Ectodermal cell (in vitro differentiated cells): ENCODE data around the gene BPI.
"Not testable (repeated sequence)": the region's sequence is repeated elsewhere in the genome, so short reads cannot be mapped to it uniquely, and the experiment has no call there.

ENCODE experiments used
- H3K27ac ChIP-seq: 2 replicates; pipeline ENCODE4 v1.7.0; 2013; ENCODE audit warnings: mild to moderate bottlenecking, low read depth, low read length; ENCODE audit not compliant: insufficient read depth, poor library complexity, severe bottlenecking
- H3K27me3 ChIP-seq: 2 replicates; pipeline ENCODE4 v1.7.0; 2013; ENCODE audit warnings: mild to moderate bottlenecking, low read length; ENCODE audit not compliant: insufficient read depth, control insufficient read depth, poor library complexity, severe bottlenecking
- H3K36me3 ChIP-seq: one replicate; pipeline ENCODE4 v1.7.0; 2013; ENCODE audit warnings: low read length; ENCODE audit not compliant: control insufficient read depth, insufficient read depth
- H3K4me1 ChIP-seq: one replicate; pipeline ENCODE4 v1.7.0; 2013; ENCODE audit warnings: low read length; ENCODE audit not compliant: control insufficient read depth, insufficient read depth
- H3K4me3 ChIP-seq: 2 replicates; pipeline ENCODE4 v1.7.0; 2013; ENCODE audit warnings: low read depth, low read length, control low read depth; ENCODE audit not compliant: insufficient read depth
- H3K9me3 ChIP-seq: 2 replicates; pipeline ENCODE4 v1.7.0; 2013; ENCODE audit warnings: mild to moderate bottlenecking, low read length, moderate library complexity; ENCODE audit not compliant: control insufficient read depth
- WGBS, 2 experiments: methylation state at CpG; one replicate each; pipeline ENCODE4 v1.1.7; 2013; ENCODE audit warnings: missing lambda C conversion rate in 2 of 2; 5-methylcytosine and 5-hydroxymethylcytosine counted together

BPI gene

DNA sequence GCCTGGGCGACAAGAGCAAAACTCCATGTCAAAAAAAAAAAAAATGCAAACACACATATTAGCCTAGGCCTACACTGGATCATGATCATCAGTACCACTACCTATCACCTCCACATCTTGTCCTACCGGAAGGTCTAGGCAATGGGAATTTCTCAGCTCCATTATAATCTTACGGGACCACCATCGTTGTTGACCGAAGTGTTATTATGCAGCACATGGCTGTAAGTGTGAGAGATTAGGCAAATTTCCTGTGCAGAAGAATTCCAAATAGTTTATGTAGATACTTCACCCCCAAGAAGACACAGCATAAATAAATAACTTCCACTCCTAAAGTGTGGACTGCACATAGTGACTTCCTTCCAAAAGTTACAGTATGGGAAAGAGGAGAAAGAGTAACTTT, 26.7 kb upstream of the BPI start:
- H3K4me1 ChIP-seq = peaks cover 3% of the 10 kb centered on the region
- no peaks in the 10 kb centered on the region for H3K36me3 ChIP-seq
- no peak overlapping the region for H3K4me3 ChIP-seq
- H3K27me3 ChIP-seq = no peaks in the 10 kb centered on the region
- H3K9me3 ChIP-seq = no peaks in the 10 kb centered on the region
- 90 to 99% methylated on average over 5 of the region's 5 CpGs for WGBS, 2 experiments
- H3K27ac ChIP-seq = no peak overlapping the region

DNA sequence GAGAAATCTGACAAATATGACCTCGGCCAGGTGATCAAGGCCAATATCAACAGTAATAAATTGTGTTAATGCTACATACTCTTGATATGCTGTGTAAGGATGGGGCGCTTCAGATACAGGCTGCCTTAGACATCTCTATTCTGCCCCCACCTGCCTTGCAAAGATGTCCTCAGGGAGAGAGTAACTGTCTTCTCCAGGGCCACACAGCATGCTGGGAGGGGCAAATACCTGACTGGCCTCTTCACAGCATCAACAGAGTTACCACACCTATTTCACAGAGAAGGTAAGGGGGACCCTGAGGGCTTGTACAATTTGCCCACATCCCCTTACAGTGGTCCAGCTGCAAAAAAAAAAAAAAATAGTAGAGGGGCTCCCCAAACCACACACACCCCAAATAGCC, 26.3 kb upstream of the BPI start:
- no peaks in the 10 kb centered on the region for H3K36me3 ChIP-seq
- WGBS, 2 experiments = 95 to 96% methylated on average over 2 of the region's 2 CpGs
- no peaks in the 10 kb centered on the region for H3K27me3 ChIP-seq
- H3K9me3 ChIP-seq = no peaks in the 10 kb centered on the region
- no peak overlapping the region for H3K27ac ChIP-seq
- H3K4me1 ChIP-seq = peaks cover 3% of the 10 kb centered on the region
- H3K4me3 ChIP-seq = no peak overlapping the region

DNA sequence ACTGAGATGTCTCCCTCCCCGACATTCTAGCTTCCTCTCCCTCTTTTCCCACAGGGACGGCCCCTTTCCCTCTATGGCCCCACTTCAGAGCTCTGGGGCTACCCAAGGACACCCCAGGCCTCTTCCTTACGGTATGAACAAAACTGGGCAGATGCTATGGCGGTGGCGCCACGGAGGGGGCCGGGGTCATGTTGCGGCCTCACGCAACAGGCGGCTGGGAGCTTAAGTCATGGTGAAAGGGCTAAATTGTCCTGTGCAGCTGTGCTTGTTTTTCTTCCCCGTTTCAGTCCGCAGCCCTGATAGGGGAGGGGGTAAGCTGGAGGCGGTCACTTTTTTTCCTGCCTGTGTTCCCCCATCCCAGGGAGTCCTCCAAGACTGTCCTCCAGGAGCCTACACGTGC, 25.8 kb upstream of the BPI start:
- WGBS, 2 experiments = 51 to 62% methylated on average over 14 of the region's 14 CpGs
- Histone ChIP-seq H3K4me1 (peaks cover 3% of the 10 kb centered on the region), H3K4me3 (no peak overlapping the region), H3K27me3 (no peaks in the 10 kb centered on the region), H3K36me3 (no peaks in the 10 kb centered on the region), H3K27ac (no peak overlapping the region), H3K9me3 (no peaks in the 10 kb centered on the region)

DNA sequence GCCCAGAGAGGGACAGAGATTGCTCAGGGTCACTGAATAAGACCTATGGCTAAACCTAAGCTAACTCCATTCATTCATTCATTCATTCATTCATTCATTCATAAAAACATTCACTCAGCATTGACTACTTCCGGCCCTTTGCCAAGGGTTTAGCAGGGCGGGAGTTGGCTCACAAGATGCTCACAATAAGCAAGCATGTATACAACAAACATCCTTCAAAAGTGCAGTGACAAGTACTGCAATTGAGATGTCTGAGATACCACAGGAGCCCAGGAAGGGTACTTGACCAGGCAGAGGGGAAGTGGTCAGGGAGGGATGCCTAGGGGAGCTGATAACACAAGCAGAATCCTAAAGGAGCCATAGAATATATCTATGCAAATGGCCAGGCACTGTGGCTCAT, 25.2 kb upstream of the BPI start:
- no peak overlapping the region for H3K4me3 ChIP-seq
- H3K36me3 ChIP-seq = no peaks in the 10 kb centered on the region
- WGBS, 2 experiments = 83 to 99% methylated on average over 2 of the region's 2 CpGs
- no peak overlapping the region for H3K27ac ChIP-seq
- H3K9me3 ChIP-seq = no peaks in the 10 kb centered on the region
- H3K27me3 ChIP-seq = no peaks in the 10 kb centered on the region
- H3K4me1 ChIP-seq = peaks cover 3% of the 10 kb centered on the region

DNA sequence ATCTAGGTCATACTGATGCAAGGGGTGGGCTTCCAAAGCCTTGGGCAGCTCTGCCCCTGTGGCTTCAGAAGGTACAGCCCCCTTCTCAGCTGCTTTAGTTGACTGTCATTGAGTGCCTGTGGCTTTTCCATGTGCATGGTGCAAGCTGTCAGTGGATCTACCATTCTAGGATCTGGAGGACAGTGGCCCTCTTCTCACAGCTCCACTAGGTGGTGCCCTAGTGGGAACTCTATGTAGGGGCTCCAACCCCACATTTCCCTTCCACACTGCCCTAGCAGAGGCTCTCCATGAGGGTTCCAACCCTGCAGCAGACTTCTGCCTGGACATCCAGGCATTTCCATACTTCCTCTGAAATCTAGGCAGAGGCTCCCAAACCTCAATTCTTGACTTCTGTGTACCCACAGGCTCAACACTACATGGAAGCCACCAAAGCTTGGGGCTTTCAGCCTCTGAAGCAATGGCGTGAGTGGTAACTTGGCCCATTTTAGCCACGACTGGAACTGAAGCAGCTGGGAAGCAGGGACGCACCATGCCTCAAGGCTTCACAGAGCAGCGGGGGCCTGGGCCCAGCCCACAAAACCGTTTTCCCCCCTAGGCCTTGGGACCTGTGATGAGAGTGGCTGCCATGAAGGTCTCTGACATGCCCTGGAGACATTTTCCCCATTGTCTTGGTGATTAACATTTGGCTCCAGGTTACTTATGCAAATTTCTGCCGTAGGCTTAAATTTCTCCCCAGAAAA, 22.6 kb upstream of the BPI start:
- H3K4me3 ChIP-seq, H3K9me3 ChIP-seq, H3K27ac ChIP-seq, H3K27me3 ChIP-seq, H3K36me3 ChIP-seq, H3K4me1 ChIP-seq: not testable (repeated sequence)
- 87 to 88% methylated on average over 6 of the region's 6 CpGs for WGBS, 2 experiments

DNA sequence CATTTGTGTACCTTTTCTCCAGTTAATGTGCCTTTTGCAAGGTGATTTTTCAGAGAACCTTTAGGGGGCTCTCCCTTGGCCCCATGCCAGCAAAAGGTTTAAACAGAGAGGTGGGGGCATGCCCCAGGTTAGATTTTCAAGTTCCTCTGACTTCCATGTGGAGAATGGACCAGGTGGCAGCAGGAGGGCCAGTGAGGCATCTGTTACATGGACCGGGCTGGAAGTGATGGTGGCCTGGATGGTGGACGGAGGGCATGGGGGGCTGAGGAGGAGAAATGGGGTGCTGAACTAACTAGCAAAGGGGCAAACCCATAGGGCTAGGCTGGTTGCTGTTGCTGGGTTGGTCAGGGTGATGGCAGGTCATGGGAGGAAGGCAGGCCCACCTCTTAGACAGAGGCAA, 20.7 kb upstream of the BPI start:
- no peak overlapping the region for H3K4me3 ChIP-seq
- no peaks in the 10 kb centered on the region for H3K36me3 ChIP-seq
- H3K27me3 ChIP-seq = no peaks in the 10 kb centered on the region
- peaks cover 12% of the 10 kb centered on the region for H3K4me1 ChIP-seq
- no peak overlapping the region for H3K27ac ChIP-seq
- 94 to 98% methylated on average over 2 of the region's 2 CpGs for WGBS, 2 experiments
- H3K9me3 ChIP-seq = no peaks in the 10 kb centered on the region

DNA sequence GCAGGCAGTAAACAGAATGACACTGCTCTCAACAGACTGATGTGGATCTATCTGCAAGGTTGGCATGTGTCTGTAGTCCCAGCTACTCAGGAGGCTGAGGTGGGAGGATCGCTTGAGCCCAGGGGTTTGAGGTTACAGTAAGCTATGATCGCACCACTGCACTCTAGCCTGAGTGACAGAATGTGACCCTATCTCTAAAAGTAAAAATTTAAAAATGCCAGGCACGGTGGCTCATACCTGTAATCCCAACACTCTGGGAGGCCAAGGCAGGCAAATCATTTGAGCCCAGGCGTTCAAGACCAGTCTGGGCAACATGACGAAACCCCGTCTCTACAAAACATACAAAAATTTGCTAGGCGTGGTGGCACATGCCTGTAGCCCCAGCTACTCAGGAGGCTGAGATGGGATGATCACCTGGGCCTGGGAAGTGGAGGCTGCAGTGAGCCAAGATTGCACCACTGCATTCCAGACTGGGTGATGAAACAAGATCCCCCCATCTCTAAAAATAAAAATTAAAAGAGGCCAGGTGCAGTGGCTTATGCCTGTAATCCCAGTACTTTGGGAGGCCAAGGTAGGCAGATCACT, 19.8 kb upstream of the BPI start:
- H3K4me3 ChIP-seq, H3K27ac ChIP-seq, H3K27me3 ChIP-seq, H3K36me3 ChIP-seq, H3K9me3 ChIP-seq: not testable (repeated sequence)
- 91% methylated on average over 7 of the region's 7 CpGs for WGBS, 2 experiments
- peaks cover 12% of the 10 kb centered on the region for H3K4me1 ChIP-seq

DNA sequence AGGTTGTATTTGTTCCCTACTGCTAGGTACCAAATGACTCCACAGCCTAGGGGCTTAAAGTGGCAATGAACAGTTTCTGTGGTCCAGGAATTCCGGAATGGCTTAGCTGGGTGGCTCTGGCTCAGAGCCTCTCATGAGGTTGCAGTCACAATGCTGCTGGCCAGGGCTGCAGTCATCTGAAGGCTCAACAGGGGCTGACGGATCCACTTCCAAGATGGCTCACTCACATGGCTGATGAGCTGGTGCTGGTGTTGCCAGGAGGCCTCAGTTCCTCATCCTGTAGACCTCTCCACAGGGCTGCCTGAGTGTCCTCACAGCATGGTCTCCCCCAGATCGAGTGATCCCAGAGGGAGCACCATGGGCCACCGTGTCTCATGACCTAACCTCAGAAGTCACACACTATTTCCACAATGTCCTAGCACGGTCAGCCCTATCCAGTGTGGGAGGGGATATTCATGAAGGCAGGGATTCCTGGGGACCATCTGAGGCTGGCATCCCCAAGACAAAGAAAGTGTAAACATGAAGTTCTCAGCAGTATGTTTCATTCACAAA, 19.0 kb upstream of the BPI start:
- Histone ChIP-seq H3K27me3 (no peaks in the 10 kb centered on the region), H3K4me3 (no peak overlapping the region), H3K27ac (no peak overlapping the region), H3K4me1 (peaks cover 12% of the 10 kb centered on the region), H3K36me3 (no peaks in the 10 kb centered on the region), H3K9me3 (no peaks in the 10 kb centered on the region)
- 91 to 95% methylated on average over 5 of the region's 5 CpGs for WGBS, 2 experiments

DNA sequence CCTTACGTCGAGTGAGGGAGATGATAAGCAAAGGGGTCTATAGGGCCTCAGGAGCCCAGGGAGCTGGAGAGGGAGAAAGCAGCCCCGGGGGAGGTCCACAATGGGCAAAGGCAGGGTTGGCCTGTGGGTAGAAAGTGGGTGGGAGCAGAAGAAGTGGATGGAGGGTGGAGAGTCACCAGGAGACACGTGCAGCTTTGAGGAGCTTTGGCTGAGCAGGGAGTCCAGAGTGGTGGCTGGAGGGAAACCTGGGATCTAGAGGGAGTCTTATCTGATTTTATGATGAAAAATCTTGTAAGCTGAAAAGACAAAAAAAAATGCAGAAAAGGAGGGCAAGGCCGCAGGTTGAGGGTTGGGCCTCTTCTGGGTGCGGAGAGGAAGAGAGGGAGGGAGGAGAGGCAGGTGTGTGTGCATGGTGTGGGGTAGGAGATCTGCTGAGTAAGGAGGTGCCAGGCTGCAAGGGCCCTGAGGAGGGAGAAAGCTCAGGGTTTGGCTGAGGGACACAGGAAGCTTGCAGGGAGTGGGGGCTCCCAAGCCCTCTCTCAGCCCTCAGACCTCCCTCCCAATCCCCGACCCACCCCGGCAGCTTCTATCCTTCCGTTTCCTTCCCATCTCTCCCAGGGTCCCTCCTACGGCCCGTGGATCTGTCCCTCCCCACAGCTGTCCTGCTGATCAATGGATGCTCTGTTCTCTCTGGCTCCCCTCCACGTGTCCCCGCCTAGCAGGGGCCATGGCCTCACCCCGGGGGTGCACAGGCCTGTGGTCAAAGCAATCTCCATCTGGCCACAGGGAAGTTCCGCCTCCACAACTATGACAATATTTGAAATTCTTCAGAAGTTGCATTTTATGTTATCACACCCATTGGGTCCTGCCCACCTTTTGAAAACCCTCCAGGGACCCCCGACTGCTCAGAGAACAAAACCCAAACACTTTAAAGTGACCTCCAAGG, 17.1 kb upstream of the BPI start:
- H3K27ac ChIP-seq = no peak overlapping the region
- H3K27me3 ChIP-seq = no peaks in the 10 kb centered on the region
- 58 to 63% methylated on average over 16 of the region's 16 CpGs for WGBS, 2 experiments
- no peak overlapping the region for H3K4me3 ChIP-seq
- H3K9me3 ChIP-seq = no peaks in the 10 kb centered on the region
- H3K4me1 ChIP-seq = peaks cover 12% of the 10 kb centered on the region
- H3K36me3 ChIP-seq = no peaks in the 10 kb centered on the region
